H9 (cell line): ENCODE measurements around the gene EML4. TPM values are rescaled to one million over a fixed set of nuclear protein-coding genes. Genes with fewer than 3 reads are reported as not detected.

Experiments
- DNase-seq: peaks from one replicate; pipeline ENCODE4 v3.0.0-alpha.2; 2017
- H2AFZ ChIP-seq: one replicate; pipeline ENCODE4 v1.6.1; 2013; ENCODE audit warnings: mild to moderate bottlenecking, low read length, control low read depth, moderate library complexity
- H2AK5ac ChIP-seq: 2 replicates; pipeline ENCODE4 v1.6.1; 2013; ENCODE audit warnings: low read length, control low read depth, mixed read lengths; ENCODE audit not compliant: insufficient read length
- H2BK120ac ChIP-seq: one replicate; pipeline ENCODE4 v1.6.1; 2013; ENCODE audit warnings: low read depth, mild to moderate bottlenecking, low read length, control low read depth, inconsistent platforms; ENCODE audit not compliant: poor library complexity, severe bottlenecking
- H2BK12ac ChIP-seq: 2 replicates; pipeline ENCODE4 v1.6.1; 2013; ENCODE audit warnings: low read length, control low read depth, mixed read lengths, low read depth; ENCODE audit not compliant: insufficient read length
- H2BK15ac ChIP-seq: 2 replicates; pipeline ENCODE4 v1.6.1; 2013; ENCODE audit warnings: low read depth, low read length, control low read depth
- H2BK20ac ChIP-seq: one replicate; pipeline ENCODE4 v1.6.1; 2013; ENCODE audit warnings: low read depth, mild to moderate bottlenecking, low read length, control low read depth, inconsistent platforms; ENCODE audit not compliant: poor library complexity, severe bottlenecking
- H2BK5ac ChIP-seq: 2 replicates; pipeline ENCODE4 v1.6.1; 2013; ENCODE audit warnings: low read length, control low read depth, mixed read lengths; ENCODE audit not compliant: insufficient read length
- H3K14ac ChIP-seq: 2 replicates; pipeline ENCODE4 v1.6.1; 2013; ENCODE audit warnings: low read length, control low read depth; ENCODE audit not compliant: insufficient read depth
- H3K18ac ChIP-seq: 2 replicates; pipeline ENCODE4 v1.6.1; 2013; ENCODE audit warnings: low read depth, mild to moderate bottlenecking, mixed read lengths, low read length, control low read depth; ENCODE audit not compliant: insufficient read length
- H3K23ac ChIP-seq: 2 replicates; pipeline ENCODE4 v1.6.1; 2013; ENCODE audit warnings: low read length, control low read depth, mixed read lengths, low read depth; ENCODE audit not compliant: insufficient read length
- H3K23me2 ChIP-seq: 2 replicates; pipeline ENCODE4 v1.6.1; 2013; ENCODE audit warnings: low read depth, mild to moderate bottlenecking, mixed read lengths, low read length, control low read depth; ENCODE audit not compliant: insufficient read length, poor library complexity, severe bottlenecking
- H3K27ac ChIP-seq: 2 replicates; pipeline ENCODE4 v1.5.1; 2013; ENCODE audit warnings: low read length, control low read depth, mixed read lengths, low read depth; ENCODE audit not compliant: insufficient read length
- H3K27me3 ChIP-seq: 2 replicates; pipeline ENCODE4 v1.6.1; 2013; ENCODE audit warnings: low read length, control low read depth, inconsistent platforms; ENCODE audit not compliant: insufficient read depth
- H3K4ac ChIP-seq: 2 replicates; pipeline ENCODE4 v1.6.1; 2013; ENCODE audit warnings: low read depth, mild to moderate bottlenecking, control low read depth, inconsistent platforms, low read length, moderate library complexity
- H3K4me1 ChIP-seq: 2 replicates; pipeline ENCODE4 v1.6.1; 2013; ENCODE audit warnings: low read length, control low read depth, inconsistent platforms; ENCODE audit not compliant: insufficient read depth
- H3K4me2 ChIP-seq: 2 replicates; pipeline ENCODE4 v1.6.1; 2013; ENCODE audit warnings: low read length, control low read depth, mixed read lengths; ENCODE audit not compliant: insufficient read length, insufficient read depth
- H3K56ac ChIP-seq: 2 replicates; pipeline ENCODE4 v1.6.1; 2013; ENCODE audit warnings: low read depth, mild to moderate bottlenecking, mixed read lengths, low read length, control low read depth; ENCODE audit not compliant: insufficient read length
- H3K79me1 ChIP-seq: 2 replicates; pipeline ENCODE4 v1.6.1; 2013; ENCODE audit warnings: low read depth, mild to moderate bottlenecking, moderate library complexity, low read length, control low read depth, inconsistent platforms; ENCODE audit not compliant: insufficient read depth, poor library complexity, severe bottlenecking
- H3K79me2 ChIP-seq: 2 replicates; pipeline ENCODE4 v1.6.1; 2013; ENCODE audit warnings: low read length, control low read depth, inconsistent platforms; ENCODE audit not compliant: insufficient read depth
- H3K9ac ChIP-seq: 2 replicates; pipeline ENCODE4 v1.6.1; 2013; ENCODE audit warnings: low read length, control low read depth, mixed read lengths; ENCODE audit not compliant: insufficient read length; ENCODE audit errors: extremely low read depth
- H3K9me3 ChIP-seq: one replicate; pipeline ENCODE4 v1.6.1; 2013; ENCODE audit warnings: low read depth, low read length, inconsistent platforms; ENCODE audit not compliant: control insufficient read depth
- H3T11ph ChIP-seq: one replicate; pipeline ENCODE4 v1.6.1; 2013; ENCODE audit warnings: mild to moderate bottlenecking, low read length, control low read depth, inconsistent platforms
- H4K20me1 ChIP-seq: one replicate; pipeline ENCODE4 v1.6.1; 2013; ENCODE audit not compliant: control insufficient read depth, insufficient read length, insufficient read depth
- H4K5ac ChIP-seq: 2 replicates; pipeline ENCODE4 v1.6.1; 2013; ENCODE audit warnings: low read depth, mild to moderate bottlenecking, mixed read lengths, low read length, control low read depth; ENCODE audit not compliant: insufficient read length
- H4K8ac ChIP-seq: replicated peaks from 2 replicates; pipeline ENCODE4 v1.6.1; 2013; ENCODE audit warnings: low read length, control low read depth, mixed read lengths, low read depth; ENCODE audit not compliant: insufficient read length
- H4K91ac ChIP-seq: 2 replicates; pipeline ENCODE4 v1.6.1; 2013; ENCODE audit warnings: low read depth, mild to moderate bottlenecking, moderate library complexity, mixed read lengths, low read length, control low read depth; ENCODE audit not compliant: insufficient read length
- H3K27ac Mint-ChIP-seq, 3 experiments: 2 replicates in 2 of 3; 3 replicates in 1 of 3; pipeline ENCODE4 v1.8.0; 2020 to 2021; ENCODE audit warnings: mixed read lengths in 3 of 3, mild to moderate bottlenecking in 1 of 3, moderate library complexity in 1 of 3
- H3K27me3 Mint-ChIP-seq: 2 replicates; pipeline ENCODE4 v1.8.0; 2021; ENCODE audit warnings: low read depth, mild to moderate bottlenecking, moderate library complexity, mixed read lengths
- H3K36me3 Mint-ChIP-seq, 3 experiments: 2 replicates in 2 of 3; 3 replicates in 1 of 3; pipeline ENCODE4 v1.8.0; 2020 to 2021; ENCODE audit warnings: low read depth in 3 of 3, mixed read lengths in 3 of 3; ENCODE audit not compliant: insufficient read depth in 1 of 3
- H3K4me1 Mint-ChIP-seq, 2 experiments: 2 replicates each; pipeline ENCODE4 v1.8.0; 2020; ENCODE audit warnings: mixed read lengths in 2 of 2
- H3K4me3 Mint-ChIP-seq, 2 experiments: 2 replicates in 1 of 2; 3 replicates in 1 of 2; pipeline ENCODE4 v1.8.0; 2020 to 2021; ENCODE audit warnings: mild to moderate bottlenecking in 2 of 2, mixed read lengths in 2 of 2, moderate library complexity in 1 of 2
- H3K9me3 Mint-ChIP-seq, 2 experiments: 2 replicates in 1 of 2; 3 replicates in 1 of 2; pipeline ENCODE4 v1.8.0; 2020; ENCODE audit warnings: mild to moderate bottlenecking in 2 of 2, mixed read lengths in 2 of 2, moderate library complexity in 1 of 2
- CTCF ChIP-seq: fragments of 200-600 bp; sonication (generic); conservative IDR thresholded peaks from 3 replicates; pipeline ENCODE4 v1.8.0; 2021; ENCODE audit warnings: antibody characterized with exemption, mild to moderate bottlenecking
- WGBS: extraction: QIAGEN DNeasy Blood & Tissue Kit; methylation state at CpG from one replicate; pipeline ENCODE4 v1.1.7; 2013; ENCODE audit warnings: missing lambda C conversion rate, low lambda C conversion rate, mixed read lengths; ENCODE audit not compliant: insufficient read length; ENCODE audit errors: extremely low coverage; 5-methylcytosine and 5-hydroxymethylcytosine counted together
- total RNA-seq: library from RNA; stranded (reverse); gene quantifications from 2 replicates; pipeline ENCODE4 v1.2.1, GENCODE V29; 2021

The EML4 gene
- total RNA-seq, 1 experiment from 2014 or later = 68.6 TPM

GRCh38 chr2:42203792-42204191 lies 34.6 kb downstream of the EML4 start:
- no peak overlapping the region for H3K9ac ChIP-seq
- H3K23me2 ChIP-seq = no peaks in the 10 kb centered on the region
- no peak overlapping the region for H2AFZ ChIP-seq
- no CpG with 5 or more reads among the region's 4 CpGs for WGBS
- Mint-ChIP-seq H3K4me3 (no peak overlapping the region), H3K4me1 (peaks cover 0 to 4% of the 10 kb centered on the region in 2 experiments; a peak in 1 of 4 replicates), H3K36me3 (peaks cover 0 to 1% (median under 1%) of the 10 kb centered on the region in 3 experiments; a peak in 1 of 7 replicates), H3K27me3 (no peaks in the 10 kb centered on the region), H3K9me3 (no peaks in the 10 kb centered on the region), H3K27ac (no peak overlapping the region)
- H3K56ac ChIP-seq = no peak overlapping the region
- H3K23ac ChIP-seq = no peak overlapping the region
- H3K9me3 ChIP-seq = no peaks in the 10 kb centered on the region
- no peak for TF ChIP-seq CTCF
- H4K8ac ChIP-seq = no peak overlapping the region
- peaks cover 5% of the 10 kb centered on the region; the same call in 1 of the 2 replicates for H3K79me2 ChIP-seq
- no peak overlapping the region for H2BK20ac ChIP-seq
- no peak overlapping the region for H3K27ac ChIP-seq
- H3K14ac ChIP-seq = no peak overlapping the region
- H4K91ac ChIP-seq = no peak overlapping the region
- no peak overlapping the region for H2BK5ac ChIP-seq
- no peak overlapping the region for H3K18ac ChIP-seq
- peaks cover 4% of the 10 kb centered on the region for H3K79me1 ChIP-seq
- no peak overlapping the region for H3K4ac ChIP-seq
- H3K27me3 ChIP-seq = no peaks in the 10 kb centered on the region
- no peak overlapping the region for H2AK5ac ChIP-seq
- no peaks in the 10 kb centered on the region for H4K20me1 ChIP-seq
- H3T11ph ChIP-seq = no peak overlapping the region
- DNase-seq = no peak
- H3K4me1 ChIP-seq = no peaks in the 10 kb centered on the region
- no peak overlapping the region for H2BK15ac ChIP-seq
- H2BK120ac ChIP-seq = no peak overlapping the region
- H4K5ac ChIP-seq = no peak overlapping the region
- no peak overlapping the region for H2BK12ac ChIP-seq
- H3K4me2 ChIP-seq = no peak overlapping the region
